Neural progenitor cell (in vitro differentiated cells): ENCODE measurements around the gene HOXC10. TPM values are rescaled to one million over a fixed set of nuclear protein-coding genes. Genes with fewer than 3 reads are reported as not detected.

ENCODE experiments used
- DNase-seq: peaks from one replicate; pipeline ENCODE4 v3.0.0-alpha.2; 2016; ENCODE audit warnings: low spot score
- H2AFZ ChIP-seq: fragments of 200-600 bp; sonication (generic); replicated peaks from 2 replicates; pipeline ENCODE4 v1.6.1; 2016; ENCODE audit warnings: antibody characterized with exemption
- H3F3A ChIP-seq: fragments of 200-600 bp; sonication (generic); 2 replicates; pipeline ENCODE4 v1.6.1; 2016; ENCODE audit warnings: antibody characterized with exemption, low read depth
- H3K27ac ChIP-seq: fragments of 200-600 bp; sonication (generic); 2 replicates; pipeline ENCODE4 v1.5.1; 2016; ENCODE audit warnings: mild to moderate bottlenecking
- H3K27me3 ChIP-seq: fragments of 200-600 bp; sonication (generic); 2 replicates; pipeline ENCODE4 v1.6.1; 2016; ENCODE audit warnings: mild to moderate bottlenecking, moderate library complexity
- H3K36me3 ChIP-seq: fragments of 200-600 bp; sonication (generic); 2 replicates; pipeline ENCODE4 v1.5.1; 2016
- H3K4me1 ChIP-seq: fragments of 200-600 bp; sonication (generic); 2 replicates; pipeline ENCODE4 v1.6.1; 2016; ENCODE audit warnings: mixed run types
- H3K4me2 ChIP-seq: fragments of 200-600 bp; sonication (generic); 2 replicates; pipeline ENCODE4 v1.6.1; 2016
- H3K4me3 ChIP-seq: fragments of 200-600 bp; sonication (generic); 2 replicates; pipeline ENCODE4 v1.5.1; 2016
- H3K79me2 ChIP-seq: fragments of 200-600 bp; sonication (generic); 2 replicates; pipeline ENCODE4 v1.6.1; 2016; ENCODE audit warnings: low read depth
- H3K9ac ChIP-seq: fragments of 200-600 bp; sonication (generic); 2 replicates; pipeline ENCODE4 v1.6.1; 2016
- H3K9me3 ChIP-seq: fragments of 200-600 bp; sonication (generic); 2 replicates; pipeline ENCODE4 v1.5.1; 2016; ENCODE audit warnings: low read depth
- H4K20me1 ChIP-seq: fragments of 200-600 bp; sonication (generic); 2 replicates; pipeline ENCODE4 v1.6.1; 2016; ENCODE audit warnings: low read depth
- H3K27ac Mint-ChIP-seq: 3 replicates; pipeline ENCODE4 v1.8.0; 2021; ENCODE audit warnings: mixed read lengths
- H3K27me3 Mint-ChIP-seq: 2 replicates; pipeline ENCODE4 v1.8.0; 2022; ENCODE audit warnings: low read depth, mild to moderate bottlenecking, inconsistent platforms, moderate library complexity, mixed read lengths; ENCODE audit not compliant: insufficient read depth
- H3K36me3 Mint-ChIP-seq: 3 replicates; pipeline ENCODE4 v1.8.0; 2021; ENCODE audit warnings: mixed read lengths
- H3K4me1 Mint-ChIP-seq: 3 replicates; pipeline ENCODE4 v1.8.0; 2021; ENCODE audit warnings: mixed read lengths
- H3K4me3 Mint-ChIP-seq: 3 replicates; pipeline ENCODE4 v1.8.0; 2021; ENCODE audit warnings: mild to moderate bottlenecking, moderate library complexity, mixed read lengths
- H3K9me3 Mint-ChIP-seq: 3 replicates; pipeline ENCODE4 v1.8.0; 2020; ENCODE audit warnings: mixed read lengths
- CTCF ChIP-seq: fragments of 200-600 bp; sonication (generic); IDR thresholded peaks from 2 replicates; pipeline ENCODE4 v1.5.1; 2017; ENCODE audit warnings: antibody characterized with exemption, mild to moderate bottlenecking
- EZH2 ChIP-seq: fragments of 200-600 bp; sonication (generic); IDR thresholded peaks from 2 replicates; pipeline ENCODE4 v1.6.1; 2017; ENCODE audit warnings: antibody characterized with exemption, mild to moderate bottlenecking, moderate library complexity
- EZH2phosphoT487 ChIP-seq: fragments of 200-600 bp; sonication (generic); IDR thresholded peaks from 2 replicates; pipeline ENCODE4 v1.6.1; 2017; ENCODE audit warnings: antibody characterized with exemption
- total RNA-seq: library from RNA; depleted of rRNA; stranded (reverse); fragments of >200 nt; gene quantifications from 2 replicates; pipeline ENCODE4 v1.2.3, GENCODE V29; 2015; ENCODE audit warnings: low replicate concordance

The HOXC10 gene
- total RNA-seq, 1 donor from 2014 or later, result not detected

GRCh38 chr12:54007538-54008259 lies 22.8 kb downstream of the HOXC10 start:
- Histone ChIP-seq H3K36me3 (no peaks in the 10 kb centered on the region), H3K4me2 (no peak overlapping the region), H3K4me3 (no peak overlapping the region), H3K9ac (no peak overlapping the region), H3F3A (peaks cover 3% of the 10 kb centered on the region), H3K9me3 (no peaks in the 10 kb centered on the region), H3K27ac (no peak overlapping the region), H3K4me1 (no peaks in the 10 kb centered on the region), H3K79me2 (no peaks in the 10 kb centered on the region), H2AFZ (no peak overlapping the region), H3K27me3 (peaks cover 100% of the 10 kb centered on the region), H4K20me1 (peaks cover 79% of the 10 kb centered on the region)
- no peak overlapping the region for H3K4me3 Mint-ChIP-seq
- no peaks in the 10 kb centered on the region for H3K36me3 Mint-ChIP-seq
- H3K27ac Mint-ChIP-seq, result no peak overlapping the region
- H3K4me1 Mint-ChIP-seq, result peaks cover 4% of the 10 kb centered on the region
- H3K9me3 Mint-ChIP-seq, result peaks cover 4% of the 10 kb centered on the region
- TF ChIP-seq EZH2phosphoT487, result peak; percentile 57
- TF ChIP-seq EZH2, result peak; percentile 47
- TF ChIP-seq CTCF, result no peak
- no peak for DNase-seq
- H3K27me3 Mint-ChIP-seq, result peaks cover 92% of the 10 kb centered on the region

DNA sequence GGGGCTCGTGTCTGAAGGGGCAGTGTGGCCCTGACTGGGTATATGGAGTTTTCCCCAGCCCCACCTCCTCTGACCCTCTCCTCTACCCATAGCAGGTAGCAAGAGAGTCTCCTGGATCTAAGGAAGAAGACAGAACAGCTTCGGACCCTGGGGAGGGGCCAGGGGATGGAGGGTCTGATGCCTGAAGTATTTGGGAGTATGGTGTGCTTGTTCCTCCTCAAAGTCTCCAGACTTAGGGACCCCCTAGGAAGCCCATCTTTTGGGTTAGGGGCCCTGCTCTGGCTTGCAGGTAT lies 23.3 kb downstream of the HOXC10 start:
- H3K36me3 Mint-ChIP-seq, result no peaks in the 10 kb centered on the region
- Histone ChIP-seq H3K27ac (no peak overlapping the region), H3K79me2 (no peaks in the 10 kb centered on the region), H3F3A (peaks cover 3% of the 10 kb centered on the region), H4K20me1 (peaks cover 79% of the 10 kb centered on the region), H3K4me1 (no peaks in the 10 kb centered on the region), H3K9ac (no peak overlapping the region), H3K9me3 (no peaks in the 10 kb centered on the region), H3K36me3 (no peaks in the 10 kb centered on the region), H3K4me3 (no peak overlapping the region), H3K4me2 (no peak overlapping the region), H3K27me3 (peaks cover 100% of the 10 kb centered on the region), H2AFZ (no peak overlapping the region)
- no peak for DNase-seq
- no peak overlapping the region for H3K4me3 Mint-ChIP-seq
- no peak for TF ChIP-seq EZH2
- TF ChIP-seq CTCF, result no peak
- no peak overlapping the region for H3K27ac Mint-ChIP-seq
- peaks cover 5% of the 10 kb centered on the region for H3K9me3 Mint-ChIP-seq
- H3K27me3 Mint-ChIP-seq, result peaks cover 92% of the 10 kb centered on the region
- peaks cover 4% of the 10 kb centered on the region for H3K4me1 Mint-ChIP-seq

DNA sequence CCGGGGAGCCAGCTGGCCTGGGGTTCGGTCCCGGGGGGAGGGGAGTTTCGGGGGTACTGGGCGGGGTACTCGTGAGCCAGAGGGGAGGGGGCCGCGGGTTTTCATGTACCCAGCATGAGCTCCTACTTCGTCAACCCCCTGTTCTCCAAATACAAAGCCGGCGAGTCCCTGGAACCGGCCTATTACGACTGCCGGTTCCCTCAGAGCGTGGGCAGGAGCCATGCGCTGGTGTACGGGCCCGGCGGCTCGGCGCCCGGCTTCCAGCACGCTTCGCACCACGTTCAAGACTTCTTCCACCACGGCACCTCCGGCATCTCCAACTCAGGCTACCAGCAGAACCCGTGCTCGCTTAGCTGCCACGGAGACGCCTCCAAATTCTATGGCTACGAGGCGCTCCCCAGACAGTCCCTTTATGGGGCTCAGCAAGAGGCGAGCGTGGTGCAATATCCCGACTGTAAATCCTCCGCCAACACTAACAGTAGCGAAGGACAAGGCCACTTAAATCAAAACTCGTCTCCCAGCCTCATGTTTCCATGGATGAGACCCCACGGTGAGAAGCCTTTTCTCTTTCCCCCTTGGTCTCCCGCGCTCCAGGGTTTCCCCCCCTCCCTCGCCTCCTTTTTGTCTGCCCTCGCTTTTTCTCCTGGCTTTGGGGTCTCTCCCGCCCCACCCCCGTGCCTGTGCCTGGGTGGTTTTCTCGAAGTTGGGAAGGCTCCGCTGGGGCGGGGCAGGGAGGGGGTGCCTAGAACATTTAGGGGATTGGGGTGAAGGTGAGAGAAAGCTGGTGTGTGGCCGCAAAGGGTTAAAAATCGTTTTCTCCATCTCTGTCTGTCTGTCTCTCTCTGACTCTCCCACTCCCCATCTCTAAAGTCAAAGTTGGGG lies 24.5 kb downstream of the HOXC10 start:
- Histone ChIP-seq H2AFZ (no peak overlapping the region), H3K27me3 (peaks cover 100% of the 10 kb centered on the region), H3K9ac (no peak overlapping the region), H3K9me3 (no peaks in the 10 kb centered on the region), H3K4me2 (peak overlapping the region; percentile 58), H3K36me3 (no peaks in the 10 kb centered on the region), H4K20me1 (peaks cover 77% of the 10 kb centered on the region), H3F3A (peaks cover 3% of the 10 kb centered on the region), H3K79me2 (no peaks in the 10 kb centered on the region), H3K27ac (no peak overlapping the region), H3K4me3 (no peak overlapping the region), H3K4me1 (no peaks in the 10 kb centered on the region)
- DNase-seq, result no peak
- TF ChIP-seq CTCF (no peak), EZH2 (peak; percentile 98), EZH2phosphoT487 (peak; percentile 99)
- Mint-ChIP-seq H3K4me3 (no peak overlapping the region), H3K4me1 (peaks cover 4% of the 10 kb centered on the region), H3K27me3 (peaks cover 92% of the 10 kb centered on the region), H3K27ac (no peak overlapping the region), H3K36me3 (no peaks in the 10 kb centered on the region), H3K9me3 (peaks cover 5% of the 10 kb centered on the region)
